T-helper 1 cell treated with Interleukin-12 subunit alpha and Interleukin-12 subunit beta and Interleukin-4 antibody, amounts not matched to agents 30 μg/mL and 1 μg/mL, for 36 hours (primary cell): Measurements from ENCODE around the gene ARHGAP19.

ENCODE experiments used
- H3K27ac Mint-ChIP-seq: one replicate; pipeline ENCODE4 v1.8.0; 2021; ENCODE audit warnings: mild to moderate bottlenecking, mixed read lengths
- H3K27me3 Mint-ChIP-seq: one replicate; pipeline ENCODE4 v1.8.0; 2021; ENCODE audit warnings: low read depth, mixed read lengths
- H3K36me3 Mint-ChIP-seq: one replicate; pipeline ENCODE4 v1.8.0; 2021; ENCODE audit warnings: low read depth, mixed read lengths
- H3K4me1 Mint-ChIP-seq: one replicate; pipeline ENCODE4 v1.8.0; 2021; ENCODE audit warnings: low read depth, mixed read lengths
- H3K4me3 Mint-ChIP-seq: one replicate; pipeline ENCODE4 v1.8.0; 2021; ENCODE audit warnings: mild to moderate bottlenecking, moderate library complexity, mixed read lengths
- H3K9me3 Mint-ChIP-seq: one replicate; pipeline ENCODE4 v1.8.0; 2021; ENCODE audit warnings: mixed read lengths

The ARHGAP19 gene

DNA sequence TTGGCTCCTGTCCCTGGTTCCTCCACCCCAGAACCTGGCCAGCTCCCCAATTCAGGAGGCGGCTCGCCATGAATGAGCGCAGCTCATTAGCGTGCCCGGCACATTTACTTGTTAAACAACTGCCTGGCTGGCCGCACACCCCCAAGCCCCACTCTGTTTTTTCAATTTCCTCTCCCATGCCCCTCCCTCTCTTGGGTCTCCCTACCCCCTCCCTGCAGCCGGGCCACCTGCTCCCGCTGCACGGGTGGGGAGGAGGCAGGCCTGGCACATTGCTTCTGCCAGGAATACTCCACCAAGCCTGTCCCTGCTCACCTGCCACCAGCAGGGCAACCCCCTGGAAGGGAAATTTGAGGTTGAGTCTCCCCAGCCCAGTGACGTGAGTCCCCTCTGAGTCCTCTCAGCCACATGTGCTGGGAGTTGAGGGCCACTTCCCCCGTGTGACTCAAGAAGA, 104.2 kb downstream of the ARHGAP19 start:
- Mint-ChIP-seq H3K27ac (no peak overlapping the region), H3K36me3 (no peaks in the 10 kb centered on the region), H3K27me3 (peaks cover 68% of the 10 kb centered on the region), H3K4me3 (no peak overlapping the region), H3K4me1 (peaks cover 1% of the 10 kb centered on the region), H3K9me3 (no peaks in the 10 kb centered on the region)

DNA sequence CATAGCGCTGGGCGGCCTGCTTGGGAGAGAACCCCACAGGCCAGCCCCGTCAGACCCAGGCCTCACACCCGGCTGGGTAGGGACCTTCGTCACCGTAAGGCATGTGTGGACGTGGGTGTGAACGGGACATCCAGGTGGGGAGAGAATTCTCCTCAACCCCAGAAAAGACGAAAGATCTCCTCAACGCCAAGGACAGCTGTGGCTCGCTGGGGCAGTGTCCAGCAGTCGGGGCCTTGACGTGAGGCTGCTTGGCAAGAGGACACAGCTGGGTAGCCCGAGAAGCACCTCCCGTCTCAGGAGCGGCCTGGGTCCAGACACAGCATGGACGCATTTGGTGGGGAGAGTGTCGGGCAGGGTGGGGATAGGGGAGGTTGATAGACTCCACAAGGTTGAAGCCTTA, 105.5 kb downstream of the ARHGAP19 start:
- Mint-ChIP-seq H3K27ac (no peak overlapping the region), H3K4me1 (peaks cover 1% of the 10 kb centered on the region), H3K27me3 (peaks cover 69% of the 10 kb centered on the region), H3K4me3 (no peak overlapping the region), H3K9me3 (no peaks in the 10 kb centered on the region), H3K36me3 (no peaks in the 10 kb centered on the region)

- H3K36me3 Mint-ChIP-seq: no peaks in the 10 kb centered on the region
- H3K27ac Mint-ChIP-seq: no peak within 1 kb of the TSS
- no peaks in the 10 kb centered on the region for H3K9me3 Mint-ChIP-seq
- H3K27me3 Mint-ChIP-seq: peaks cover 69% of the 10 kb centered on the region
- H3K4me1 Mint-ChIP-seq: peaks cover 1% of the 10 kb centered on the region
- H3K4me3 Mint-ChIP-seq: no peak within 1 kb of the TSS
These were observed 106.9 kb downstream of the ARHGAP19 start, which contains the start of gene SLIT1 for GRCh38 chr10:97185326-97186058. Gene SLIT1 (minus strand): TSS chr10:97185959. CDS start chr10:97185674, 285 bp downstream.

GRCh38 chr10:97184971-97185325, 107.5 kb downstream of the ARHGAP19 start:
- Mint-ChIP-seq H3K4me1 (peaks cover 1% of the 10 kb centered on the region), H3K27ac (no peak overlapping the region), H3K36me3 (no peaks in the 10 kb centered on the region), H3K4me3 (no peak overlapping the region), H3K27me3 (peaks cover 72% of the 10 kb centered on the region), H3K9me3 (no peaks in the 10 kb centered on the region)

DNA sequence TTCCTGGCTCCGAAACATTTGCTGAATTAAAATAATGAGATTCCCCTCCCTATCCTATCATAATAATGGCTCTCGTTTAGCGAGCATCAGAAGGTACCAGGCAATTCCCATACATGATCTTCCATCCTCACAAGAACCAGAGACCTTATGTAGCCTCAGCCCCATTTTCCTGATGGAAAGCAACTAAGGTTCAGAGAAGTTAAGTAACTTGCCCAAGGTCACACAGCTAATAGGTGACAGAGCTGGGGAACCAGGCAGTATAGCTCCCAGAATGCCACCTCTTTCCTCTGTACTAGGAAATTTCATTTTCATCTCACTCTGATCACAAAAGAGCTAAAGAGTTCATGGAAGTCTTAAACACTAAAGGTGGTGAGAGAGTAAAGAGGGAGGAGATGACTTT, 109.1 kb downstream of the ARHGAP19 start:
- H3K9me3 Mint-ChIP-seq: no peaks in the 10 kb centered on the region
- H3K27me3 Mint-ChIP-seq: peaks cover 59% of the 10 kb centered on the region
- H3K4me3 Mint-ChIP-seq: no peak overlapping the region
- H3K27ac Mint-ChIP-seq: no peak overlapping the region
- no peaks in the 10 kb centered on the region for H3K36me3 Mint-ChIP-seq
- peaks cover 1% of the 10 kb centered on the region for H3K4me1 Mint-ChIP-seq

- Mint-ChIP-seq H3K9me3 (no peaks in the 10 kb centered on the region), H3K27me3 (peaks cover 55% of the 10 kb centered on the region), H3K27ac (no peak overlapping the region), H3K4me1 (peaks cover 1% of the 10 kb centered on the region), H3K4me3 (no peak overlapping the region), H3K36me3 (no peaks in the 10 kb centered on the region)
These were observed 110.0 kb downstream of the ARHGAP19 start for GRCh38 chr10:97182288-97182990.

DNA sequence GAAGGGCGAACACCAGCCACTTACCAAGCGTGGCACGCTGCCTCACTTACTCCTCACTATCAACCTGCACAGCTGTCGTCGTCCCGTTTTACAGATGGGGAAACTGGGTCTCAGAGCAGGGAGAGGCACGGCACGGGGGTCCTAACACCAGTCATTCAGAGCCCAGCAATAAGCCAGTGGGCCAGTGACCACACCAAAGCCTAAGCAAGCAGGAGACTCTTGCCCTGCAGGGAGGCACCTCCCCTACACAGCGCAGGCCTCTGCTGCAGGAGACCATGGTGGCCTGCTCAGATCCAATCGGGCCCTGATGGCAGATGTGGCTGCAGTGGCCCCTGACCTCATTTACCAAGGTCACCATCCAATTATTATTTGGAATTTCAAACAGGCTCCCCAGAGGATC, 111.5 kb downstream of the ARHGAP19 start:
- Mint-ChIP-seq H3K36me3 (no peaks in the 10 kb centered on the region), H3K4me3 (no peak overlapping the region), H3K4me1 (peaks cover 1% of the 10 kb centered on the region), H3K27me3 (peaks cover 41% of the 10 kb centered on the region), H3K9me3 (no peaks in the 10 kb centered on the region), H3K27ac (no peak overlapping the region)

DNA sequence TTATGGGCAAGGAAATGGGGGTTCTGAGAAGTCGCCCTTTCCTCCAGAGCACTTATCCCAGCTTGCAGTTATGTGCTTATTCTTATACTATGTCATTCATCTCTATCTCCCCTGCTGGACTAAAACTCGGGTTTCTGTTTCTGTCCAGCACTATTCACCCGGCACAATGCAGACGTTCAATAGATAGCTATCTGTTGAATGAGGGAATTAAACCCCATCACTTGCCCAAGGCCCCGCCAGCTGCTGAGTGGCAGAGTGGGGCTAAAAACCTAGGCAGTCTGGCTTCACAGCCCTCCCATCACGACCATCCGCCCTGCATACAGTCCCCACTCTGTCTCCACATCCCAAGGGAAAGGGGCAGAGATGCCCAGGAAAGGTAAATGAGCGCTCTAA, 112.1 kb downstream of the ARHGAP19 start:
- peaks cover 1% of the 10 kb centered on the region for H3K4me1 Mint-ChIP-seq
- H3K36me3 Mint-ChIP-seq: no peaks in the 10 kb centered on the region
- no peak overlapping the region for H3K4me3 Mint-ChIP-seq
- no peak overlapping the region for H3K27ac Mint-ChIP-seq
- H3K9me3 Mint-ChIP-seq: no peaks in the 10 kb centered on the region
- H3K27me3 Mint-ChIP-seq: peaks cover 45% of the 10 kb centered on the region

- peaks cover 42% of the 10 kb centered on the region for H3K27me3 Mint-ChIP-seq
- no peak overlapping the region for H3K4me3 Mint-ChIP-seq
- no peaks in the 10 kb centered on the region for H3K9me3 Mint-ChIP-seq
- no peak overlapping the region for H3K27ac Mint-ChIP-seq
- no peaks in the 10 kb centered on the region for H3K36me3 Mint-ChIP-seq
- no peaks in the 10 kb centered on the region for H3K4me1 Mint-ChIP-seq
These were observed 112.6 kb downstream of the ARHGAP19 start for GRCh38 chr10:97179731-97180362.

GRCh38 chr10:97179311-97179710, 113.1 kb downstream of the ARHGAP19 start:
- no peaks in the 10 kb centered on the region for H3K36me3 Mint-ChIP-seq
- H3K9me3 Mint-ChIP-seq: no peaks in the 10 kb centered on the region
- no peak overlapping the region for H3K4me3 Mint-ChIP-seq
- H3K4me1 Mint-ChIP-seq: no peaks in the 10 kb centered on the region
- H3K27me3 Mint-ChIP-seq: peaks cover 36% of the 10 kb centered on the region
- H3K27ac Mint-ChIP-seq: no peak overlapping the region

DNA sequence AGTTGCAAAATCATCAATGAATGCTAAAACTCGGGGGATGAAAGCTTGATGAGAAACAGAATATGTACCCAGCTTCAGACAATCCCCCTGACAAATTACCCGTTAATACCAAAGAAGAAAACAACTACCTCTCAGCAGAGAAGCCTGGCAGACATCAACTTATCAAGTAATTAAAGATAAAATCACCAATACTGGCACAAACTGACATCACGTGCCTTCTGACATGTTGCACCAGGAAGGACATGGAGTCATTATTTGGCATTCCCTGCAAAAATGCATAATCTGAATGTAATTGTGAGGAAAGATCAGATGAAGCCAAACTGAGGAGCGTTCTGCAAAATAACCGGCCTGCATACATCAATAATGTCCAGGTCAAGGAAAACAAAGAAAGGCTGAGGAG, 114.4 kb downstream of the ARHGAP19 start:
- Mint-ChIP-seq H3K36me3 (no peaks in the 10 kb centered on the region), H3K9me3 (no peaks in the 10 kb centered on the region), H3K4me3 (no peak overlapping the region), H3K4me1 (no peaks in the 10 kb centered on the region), H3K27me3 (peaks cover 24% of the 10 kb centered on the region), H3K27ac (no peak overlapping the region)

- Mint-ChIP-seq H3K9me3 (no peaks in the 10 kb centered on the region), H3K4me1 (no peaks in the 10 kb centered on the region), H3K27ac (no peak overlapping the region), H3K4me3 (no peak overlapping the region), H3K27me3 (peaks cover 17% of the 10 kb centered on the region), H3K36me3 (no peaks in the 10 kb centered on the region)
These were observed 116.2 kb downstream of the ARHGAP19 start for GRCh38 chr10:97176226-97176625.

GRCh38 chr10:97175586-97175985, 116.9 kb downstream of the ARHGAP19 start:
- no peaks in the 10 kb centered on the region for H3K4me1 Mint-ChIP-seq
- H3K27me3 Mint-ChIP-seq: peaks cover 16% of the 10 kb centered on the region
- no peak overlapping the region for H3K27ac Mint-ChIP-seq
- no peak overlapping the region for H3K4me3 Mint-ChIP-seq
- H3K9me3 Mint-ChIP-seq: no peaks in the 10 kb centered on the region
- no peaks in the 10 kb centered on the region for H3K36me3 Mint-ChIP-seq

GRCh38 chr10:97174941-97175340, 117.5 kb downstream of the ARHGAP19 start:
- Mint-ChIP-seq H3K27me3 (peaks cover 10% of the 10 kb centered on the region), H3K4me1 (no peaks in the 10 kb centered on the region), H3K27ac (no peak overlapping the region), H3K36me3 (no peaks in the 10 kb centered on the region), H3K9me3 (no peaks in the 10 kb centered on the region), H3K4me3 (no peak overlapping the region)

- no peaks in the 10 kb centered on the region for H3K9me3 Mint-ChIP-seq
- no peaks in the 10 kb centered on the region for H3K36me3 Mint-ChIP-seq
- peaks cover 10% of the 10 kb centered on the region for H3K27me3 Mint-ChIP-seq
- no peak overlapping the region for H3K4me3 Mint-ChIP-seq
- H3K4me1 Mint-ChIP-seq: no peaks in the 10 kb centered on the region
- H3K27ac Mint-ChIP-seq: no peak overlapping the region
These were observed 118.1 kb downstream of the ARHGAP19 start for GRCh38 chr10:97174276-97174775.
